NOMO-1 treated with DMSO at 0.1 percent for 48 hours (cell line): ENCODE measurements around the gene PEAK3.

Experiments used
- DNase-seq: peaks from one replicate; lab custom pipeline; 2025; ENCODE audit not compliant: unreplicated experiment; lab: John Stamatoyannopoulos, UW

PEAK3 gene

GRCh38 chr19:2315818-2316353 is 33.9 kb upstream of the PEAK3 start:
- peak; percentile 96 for DNase-seq

DNA sequence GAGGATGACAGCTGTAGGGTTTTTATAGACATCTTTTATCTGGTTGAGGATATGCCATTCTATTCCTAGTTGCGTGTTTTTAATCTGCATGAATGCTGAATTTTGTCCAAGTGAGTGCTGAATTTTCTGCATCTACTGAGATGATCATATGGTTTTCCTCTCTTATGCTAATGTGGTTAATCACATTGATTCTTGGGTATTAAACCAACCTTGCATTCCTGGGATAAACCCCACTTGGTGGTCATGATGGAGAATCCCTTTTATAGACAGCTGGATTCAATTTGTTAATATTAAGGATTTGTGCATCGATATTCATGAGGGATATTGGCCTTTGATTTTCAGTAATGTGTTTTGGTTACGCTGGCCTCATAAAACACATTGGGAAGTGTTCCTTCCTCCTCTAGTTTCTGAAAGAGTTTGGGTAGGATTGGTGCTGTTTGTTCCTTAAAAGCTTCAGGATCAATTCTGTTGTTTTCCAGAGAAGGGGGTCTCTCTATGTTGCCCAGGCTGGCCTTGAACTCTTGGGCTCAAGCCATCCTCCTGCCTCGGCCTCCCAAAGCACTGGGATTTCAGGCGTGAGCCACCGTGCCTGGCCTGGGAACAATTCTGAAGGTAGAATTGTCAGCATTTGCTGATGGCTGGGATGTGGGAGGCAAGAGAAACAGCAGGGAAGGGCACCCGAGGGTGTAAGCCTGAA is 33.3 kb upstream of the PEAK3 start:
- DNase-seq, result no peak

GRCh38 chr19:2312820-2313501 is 31.0 kb upstream of the PEAK3 start:
- DNase-seq, result no peak

GRCh38 chr19:2311093-2311492 is 29.1 kb upstream of the PEAK3 start:
- DNase-seq, result no peak

- DNase-seq, result no peak
Observed at GRCh38 chr19:2309734-2310362, 27.9 kb upstream of the PEAK3 start.

DNA sequence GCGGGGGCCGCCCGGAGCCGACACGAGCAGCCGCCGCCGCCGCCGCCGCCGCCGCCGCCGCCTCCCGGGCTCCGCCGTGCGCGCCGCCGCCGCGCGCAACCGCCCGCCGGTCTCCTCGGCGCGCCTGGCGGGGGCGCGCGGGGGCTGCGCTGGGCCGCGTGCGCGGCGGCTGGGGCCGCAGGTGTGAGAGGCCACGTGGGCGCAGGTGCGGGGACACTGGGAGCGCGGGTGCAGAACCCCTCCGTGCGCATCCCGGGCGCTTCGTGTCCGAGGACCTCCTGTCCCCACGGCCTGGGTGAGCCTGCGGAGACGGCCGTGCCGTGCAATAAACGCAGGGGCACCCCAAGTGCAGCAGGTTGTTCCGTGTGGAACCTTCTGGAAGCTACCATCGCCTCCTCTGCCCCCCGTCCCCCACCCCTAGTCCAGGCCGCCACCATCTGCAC is 26.2 kb upstream of the PEAK3 start, which contains the start of gene LINGO3:
LINGO3 (minus strand) TSS at position 41 of the 443 bp plus-strand sequence. CDS start 16,378 bp downstream, outside the sequence.
- DNase-seq, result no peak

- no peak for DNase-seq
Observed at GRCh38 chr19:2307518-2308012, 25.6 kb upstream of the PEAK3 start.

DNA sequence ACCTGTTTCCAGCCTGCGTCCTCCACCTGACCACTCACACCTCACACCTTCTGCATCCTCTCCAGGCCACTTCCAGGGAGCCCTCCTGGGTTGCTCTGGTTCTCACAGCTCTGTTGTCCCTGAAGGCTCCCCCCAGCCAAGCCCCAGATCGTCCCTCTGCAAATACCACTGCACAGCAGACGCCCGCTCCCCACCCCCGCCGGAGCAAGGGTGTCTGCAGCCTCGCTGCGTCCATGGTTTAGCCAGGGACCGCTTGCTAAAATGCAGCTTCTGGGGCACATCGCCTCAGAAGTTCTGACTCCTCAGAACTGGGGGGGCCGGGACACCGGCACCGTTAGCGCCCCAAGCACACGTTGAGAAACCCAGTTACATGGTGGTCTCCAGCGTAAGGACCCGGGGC is 25.0 kb upstream of the PEAK3 start:
- DNase-seq, result no peak

GRCh38 chr19:2306281-2306806 is 24.4 kb upstream of the PEAK3 start:
- no peak for DNase-seq

- DNase-seq, result no peak
Observed at GRCh38 chr19:2305452-2306280, 23.7 kb upstream of the PEAK3 start.

DNA sequence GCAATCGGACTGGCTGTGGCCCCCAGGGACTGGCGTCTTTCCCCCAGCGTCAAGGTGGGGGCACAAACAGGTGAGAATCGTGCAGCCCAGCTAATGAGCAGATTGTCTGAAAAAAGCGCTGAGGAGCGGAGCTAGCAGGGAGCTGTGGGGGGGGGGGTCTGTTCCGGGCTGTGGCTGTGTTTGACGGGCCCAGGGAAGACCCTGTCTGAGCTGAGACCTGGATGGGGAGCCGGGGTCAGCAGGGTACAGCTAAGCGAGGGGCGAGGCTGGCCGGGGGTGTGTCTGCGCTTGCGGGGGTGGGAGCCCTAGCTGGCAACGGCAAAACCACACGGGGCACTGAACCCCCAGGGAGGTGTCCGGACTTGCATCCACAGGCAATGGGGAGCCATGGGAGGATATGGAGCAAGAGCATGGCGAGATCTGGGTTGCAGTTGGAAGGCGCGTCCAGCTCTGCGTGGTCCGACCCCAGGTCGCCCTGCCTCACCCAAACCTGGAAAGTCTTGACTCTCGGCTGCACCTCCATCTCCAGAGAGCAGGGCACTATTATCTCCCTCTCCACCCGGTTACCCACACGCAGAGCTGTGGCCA is 21.3 kb upstream of the PEAK3 start:
- DNase-seq, result no peak

DNA sequence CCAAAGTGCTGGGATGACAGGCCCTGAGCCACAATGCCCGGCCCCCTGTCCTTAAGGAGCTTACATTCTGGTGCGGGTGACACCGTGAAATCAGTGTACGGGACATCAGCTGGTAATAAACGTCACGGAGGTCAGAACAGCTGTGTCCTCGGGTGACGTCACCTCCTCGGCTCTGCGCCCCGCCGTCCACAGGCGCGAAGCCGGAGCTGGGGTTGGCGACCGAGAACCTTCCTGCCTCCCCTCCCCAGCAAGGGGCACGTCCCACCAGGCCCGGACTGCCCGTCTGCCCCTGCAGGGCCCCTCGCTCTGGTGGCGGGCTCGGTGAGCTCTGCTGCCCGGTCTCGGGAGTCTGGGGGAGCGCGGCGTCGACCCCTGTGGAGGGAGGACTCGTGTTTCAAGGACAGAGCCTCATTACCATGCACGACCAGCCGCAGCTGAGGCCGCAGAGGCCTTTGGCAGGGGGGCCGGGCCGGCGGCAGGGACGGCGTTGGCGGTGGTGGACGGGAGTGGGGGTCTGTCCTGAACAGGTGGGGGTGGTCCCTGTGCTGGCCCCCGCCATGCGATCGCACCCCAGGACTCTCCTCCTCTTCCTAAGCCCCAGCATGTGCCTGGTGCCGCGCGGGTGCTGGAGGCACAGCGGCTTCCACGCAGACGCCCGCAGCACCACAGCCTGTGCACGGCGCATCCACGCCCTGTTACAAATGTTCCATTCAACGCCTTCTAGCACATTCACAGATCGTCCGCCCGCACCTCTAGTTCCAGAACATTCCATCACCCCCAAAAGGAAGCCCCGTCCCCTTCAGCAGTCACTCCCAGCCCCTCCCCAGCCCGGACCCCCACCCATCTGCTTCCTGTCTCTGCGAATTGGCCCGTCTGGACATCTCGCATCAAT is 20.6 kb upstream of the PEAK3 start:
- DNase-seq, result no peak

DNA sequence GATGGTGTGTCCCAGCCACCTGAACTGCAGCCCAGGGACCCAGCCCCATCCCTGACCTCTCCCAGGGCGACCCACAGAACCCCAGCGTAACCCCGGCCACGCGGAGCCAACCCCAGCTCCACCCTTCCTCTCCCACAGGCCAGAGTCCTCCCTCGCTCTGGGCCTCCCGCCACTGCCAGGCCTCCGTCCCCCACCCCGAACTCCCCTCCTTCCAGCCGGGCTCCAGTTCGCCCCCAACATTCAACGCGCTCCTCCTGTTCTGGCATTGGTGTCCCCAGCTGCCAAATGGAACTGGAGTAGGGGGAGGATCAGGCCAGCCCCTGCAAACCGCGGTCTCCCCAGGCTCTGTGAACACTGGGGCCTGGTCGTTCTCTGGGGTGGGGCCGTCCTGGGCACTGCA is 18.6 kb upstream of the PEAK3 start:
- no peak for DNase-seq

GRCh38 chr19:2296141-2296540 is 14.2 kb upstream of the PEAK3 start:
- no peak for DNase-seq

DNA sequence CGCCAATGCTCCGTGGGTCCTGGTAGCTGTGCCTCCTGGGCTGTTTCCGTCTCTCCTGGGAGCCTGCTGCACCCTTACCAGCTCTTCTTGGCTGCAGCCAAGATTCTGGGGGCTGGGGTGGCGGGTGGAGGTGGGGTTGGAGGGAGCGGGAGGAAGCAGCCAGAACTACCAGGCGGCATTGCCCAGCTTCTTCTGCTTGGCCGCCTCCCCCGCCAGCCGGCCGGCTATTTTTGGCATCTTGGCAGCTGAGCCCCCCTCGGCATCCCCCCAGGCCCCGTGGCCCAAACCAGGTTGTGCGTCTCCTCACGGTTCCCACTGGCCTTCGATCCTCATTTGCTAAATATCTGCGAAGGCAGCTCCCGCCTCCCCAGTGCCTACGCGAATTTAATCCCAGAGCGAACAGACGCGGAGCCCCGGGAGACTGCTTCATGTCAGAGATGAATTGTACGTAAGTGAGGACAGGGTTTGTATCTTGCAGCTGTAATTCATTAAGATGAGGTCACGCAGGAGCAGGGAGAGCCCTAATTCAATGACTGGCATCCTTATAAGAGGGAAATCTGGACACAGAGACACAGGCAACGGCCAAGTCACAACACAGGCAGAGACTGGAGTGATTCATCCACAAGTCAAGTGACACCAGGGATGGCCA is 12.8 kb upstream of the PEAK3 start:
- DNase-seq, result no peak

- DNase-seq, result no peak
Observed at GRCh38 chr19:2291185-2291751, 9.3 kb upstream of the PEAK3 start.

DNA sequence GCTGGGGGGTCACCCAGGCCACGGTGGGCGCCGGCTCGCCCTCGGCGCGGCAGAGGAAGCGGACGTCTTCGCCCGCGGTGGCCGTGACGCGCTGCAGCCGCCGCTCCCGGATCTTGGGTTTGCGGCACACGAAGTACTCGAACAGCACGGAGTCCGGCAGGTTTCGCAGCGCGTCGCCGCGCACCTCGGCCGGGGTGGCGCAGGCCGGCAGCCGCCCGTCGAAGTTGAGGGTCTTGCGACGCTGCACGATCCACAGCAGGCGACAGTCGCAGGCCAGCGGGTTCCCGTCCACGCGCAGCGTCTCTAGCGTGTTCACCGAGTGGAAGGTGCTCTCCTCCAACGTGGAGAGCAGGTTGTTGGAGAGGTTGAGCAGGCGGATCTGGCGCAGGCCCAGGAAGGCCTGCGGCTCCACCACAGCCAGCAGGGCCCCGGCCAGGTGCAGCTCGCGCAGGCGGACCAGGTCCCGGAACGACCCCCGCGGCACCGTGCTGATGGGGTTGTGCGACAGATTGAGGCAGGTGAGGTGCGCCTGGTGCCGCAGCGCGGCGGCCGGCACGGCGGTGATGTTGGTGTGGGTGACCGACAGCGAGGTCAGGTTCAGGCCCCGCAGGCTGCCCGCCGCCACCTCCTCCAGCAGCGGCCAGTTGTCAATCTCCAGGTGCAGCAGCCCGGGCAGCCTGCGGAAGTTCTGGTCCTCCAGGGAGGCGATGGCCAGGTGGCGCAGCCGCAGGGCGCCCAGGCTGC is 8.6 kb upstream of the PEAK3 start:
- no peak for DNase-seq
